A673 (cell line): ENCODE data around the gene KLRK1. TPM values are rescaled to one million over a fixed set of nuclear protein-coding genes. Genes with fewer than 3 reads are reported as not detected.
A peak's percentile ranks its signal among the peaks of the same experiment; 100 is the strongest.
"Not testable (repeated sequence)": the region's sequence is repeated elsewhere in the genome, so short reads cannot be mapped to it uniquely, and the experiment has no call there.

Experiments used
- BruUV-seq: library from RNA; stranded (reverse); fragments of 400-500 nt; replicated peaks from 2 replicates; lab custom pipeline; 2021; lab: Mats Ljungman, UMichigan
- CTCF ChIA-PET: fragments of 300-600 bp; sonication (Branson Sonifier 250); formaldehyde crosslinking; loops from one replicate; lab custom pipeline; 2022; ENCODE audit warnings: antibody characterized with exemption; lab: Charles Lee
- POLR2A ChIA-PET: fragments of 300-600 bp; sonication (Branson Sonifier 250); formaldehyde crosslinking; loops from one replicate; lab custom pipeline; 2022; ENCODE audit warnings: antibody characterized with exemption; ENCODE audit not compliant: low non-redundant PET; lab: Charles Lee
- DNase-seq: peaks from one replicate; pipeline ENCODE4 v3.0.0-alpha.2; 2015; ENCODE audit warnings: low spot score
- H3K27ac ChIP-seq: fragments of 200-600 bp; sonication (generic); 2 replicates; pipeline ENCODE4 v1.5.1; 2016; ENCODE audit warnings: mixed run types, low read depth, mild to moderate bottlenecking, mixed read lengths, antibody characterized with exemption, low read length; ENCODE audit not compliant: poor library complexity, severe bottlenecking
- H3K27me3 ChIP-seq: fragments of 200-600 bp; sonication (generic); replicated peaks from 2 replicates; pipeline ENCODE4 v1.6.1; 2017; ENCODE audit warnings: mixed run types, low read depth, mild to moderate bottlenecking, mixed read lengths, antibody characterized with exemption, low read length; ENCODE audit not compliant: insufficient read depth, poor library complexity
- H3K36me3 ChIP-seq: fragments of 200-600 bp; sonication (generic); 2 replicates; pipeline ENCODE4 v1.6.1; 2016; ENCODE audit warnings: mixed run types, mild to moderate bottlenecking, mixed read lengths, antibody characterized with exemption, low read length; ENCODE audit not compliant: insufficient read depth, poor library complexity, severe bottlenecking
- H3K4me1 ChIP-seq: fragments of 200-600 bp; sonication (generic); 2 replicates; pipeline ENCODE4 v1.6.1; 2017; ENCODE audit warnings: mixed run types, mild to moderate bottlenecking, mixed read lengths, antibody characterized with exemption, low read length; ENCODE audit not compliant: insufficient read depth, poor library complexity, severe bottlenecking
- H3K4me3 ChIP-seq: fragments of 200-600 bp; sonication (generic); 2 replicates; pipeline ENCODE4 v1.5.1; 2016; ENCODE audit warnings: low read depth, mixed run types, mild to moderate bottlenecking, mixed read lengths, low read length; ENCODE audit not compliant: poor library complexity, severe bottlenecking
- H3K9me3 ChIP-seq: fragments of 200-600 bp; sonication (generic); 2 replicates; pipeline ENCODE4 v1.6.1; 2016; ENCODE audit warnings: mixed run types, low read depth, mild to moderate bottlenecking, mixed read lengths, antibody characterized with exemption, low read length; ENCODE audit not compliant: poor library complexity, severe bottlenecking
- CTCF ChIP-seq: fragments of 300-800, 200-600 bp; sonication (generic); conservative IDR thresholded peaks from 2 replicates; pipeline ENCODE4 v1.5.1; 2017; ENCODE audit warnings: low read depth, mild to moderate bottlenecking, antibody characterized with exemption, low read length, moderate library complexity, mixed read lengths
- EZH2 ChIP-seq: fragments of 200-600 bp; sonication (generic); IDR thresholded peaks from 2 replicates; pipeline ENCODE4 v1.6.1; 2017; ENCODE audit warnings: borderline replicate concordance, low read depth, mild to moderate bottlenecking, mixed read lengths, antibody characterized with exemption, low read length; ENCODE audit not compliant: poor library complexity, severe bottlenecking
- intact Hi-C: fragments of 100-400 bp; cut with micrococcal nuclease; formaldehyde crosslinking; loops from one replicate; pipeline ENCODE4 v1.10.0; 2022; ENCODE audit not compliant: unreplicated experiment
- total RNA-seq: library from RNA; stranded (reverse); gene quantifications from 2 replicates; pipeline ENCODE4 v1.2.3, GENCODE V29; 2021

The KLRK1 gene
- total RNA-seq, 1 experiment from 2014 or later: not detected

GRCh38 chr12:10339053-10339840 lies 50.6 kb downstream of the KLRK1 start:
- intact Hi-C loops: no loop called here
- CTCF ChIA-PET: interaction anchor here (0.6 kb wide), 1 partner anchor 35 kb away, joined by 7 read pairs; no protein-coding TSS in a partner anchor

GRCh38 chr12:10338470-10338869 lies 51.4 kb downstream of the KLRK1 start:
- H3K9me3 ChIP-seq, H3K4me3 ChIP-seq, H3K27ac ChIP-seq, BruUV-seq, H3K4me1 ChIP-seq, CTCF ChIA-PET, DNase-seq, intact Hi-C loops, POLR2A ChIA-PET, H3K27me3 ChIP-seq, H3K36me3 ChIP-seq: not testable (repeated sequence)

More at GRCh38 chr12:10339053-10339840, 50.6 kb downstream of the KLRK1 start:
- DNase-seq: no peak
- POLR2A ChIA-PET: no interaction called here
- Histone ChIP-seq H3K4me3 (no peak overlapping the region), H3K9me3 (no peaks in the 10 kb centered on the region), H3K27me3 (no peaks in the 10 kb centered on the region), H3K27ac (no peak overlapping the region), H3K36me3 (no peaks in the 10 kb centered on the region), H3K4me1 (no peaks in the 10 kb centered on the region)
- no peak for TF ChIP-seq EZH2
- no peak for TF ChIP-seq CTCF
- BruUV-seq: no TSS peak

GRCh38 chr12:10336196-10336595 lies 53.6 kb downstream of the KLRK1 start:
- H3K4me1 ChIP-seq, POLR2A ChIA-PET, CTCF ChIA-PET, BruUV-seq, H3K36me3 ChIP-seq, intact Hi-C loops, DNase-seq, H3K9me3 ChIP-seq, H3K4me3 ChIP-seq, H3K27ac ChIP-seq, H3K27me3 ChIP-seq: not testable (repeated sequence)

GRCh38 chr12:10331642-10332239 lies 58.1 kb downstream of the KLRK1 start:
- no peaks in the 10 kb centered on the region for H3K4me1 ChIP-seq
- H3K4me3 ChIP-seq: no peak overlapping the region
- peak; percentile 60 for DNase-seq
- BruUV-seq: no TSS peak
- intact Hi-C loops: loop anchor here (5.0 kb wide), 2 partner anchors 231 to 341 kb away; partner anchors contain the start of gene STYK1
- peak; percentile 74 for TF ChIP-seq CTCF
- TF ChIP-seq EZH2: no peak
- ChIA-PET CTCF (no interaction called here), POLR2A (no interaction called here)
- no peak overlapping the region for H3K27ac ChIP-seq
- H3K9me3 ChIP-seq: peaks cover 6% of the 10 kb centered on the region
- H3K36me3 ChIP-seq: no peaks in the 10 kb centered on the region
- H3K27me3 ChIP-seq: no peaks in the 10 kb centered on the region

- H3K27ac ChIP-seq, BruUV-seq, POLR2A ChIA-PET, CTCF ChIA-PET, intact Hi-C loops, H3K27me3 ChIP-seq, H3K36me3 ChIP-seq, H3K4me3 ChIP-seq, DNase-seq, H3K4me1 ChIP-seq, H3K9me3 ChIP-seq: not testable (repeated sequence)
Measured at GRCh38 chr12:10328691-10329090, 61.1 kb downstream of the KLRK1 start.
